DMS153 treated with DMSO at 0.1 percent for 48 hours (cell line): Measurements from ENCODE around the gene USP44.
A peak's percentile ranks its signal among the peaks of the same experiment; 100 is the strongest.

Experiments
- DNase-seq: peaks from one replicate; lab custom pipeline; 2025; ENCODE audit not compliant: unreplicated experiment; lab: John Stamatoyannopoulos, UW

USP44 gene

DNA sequence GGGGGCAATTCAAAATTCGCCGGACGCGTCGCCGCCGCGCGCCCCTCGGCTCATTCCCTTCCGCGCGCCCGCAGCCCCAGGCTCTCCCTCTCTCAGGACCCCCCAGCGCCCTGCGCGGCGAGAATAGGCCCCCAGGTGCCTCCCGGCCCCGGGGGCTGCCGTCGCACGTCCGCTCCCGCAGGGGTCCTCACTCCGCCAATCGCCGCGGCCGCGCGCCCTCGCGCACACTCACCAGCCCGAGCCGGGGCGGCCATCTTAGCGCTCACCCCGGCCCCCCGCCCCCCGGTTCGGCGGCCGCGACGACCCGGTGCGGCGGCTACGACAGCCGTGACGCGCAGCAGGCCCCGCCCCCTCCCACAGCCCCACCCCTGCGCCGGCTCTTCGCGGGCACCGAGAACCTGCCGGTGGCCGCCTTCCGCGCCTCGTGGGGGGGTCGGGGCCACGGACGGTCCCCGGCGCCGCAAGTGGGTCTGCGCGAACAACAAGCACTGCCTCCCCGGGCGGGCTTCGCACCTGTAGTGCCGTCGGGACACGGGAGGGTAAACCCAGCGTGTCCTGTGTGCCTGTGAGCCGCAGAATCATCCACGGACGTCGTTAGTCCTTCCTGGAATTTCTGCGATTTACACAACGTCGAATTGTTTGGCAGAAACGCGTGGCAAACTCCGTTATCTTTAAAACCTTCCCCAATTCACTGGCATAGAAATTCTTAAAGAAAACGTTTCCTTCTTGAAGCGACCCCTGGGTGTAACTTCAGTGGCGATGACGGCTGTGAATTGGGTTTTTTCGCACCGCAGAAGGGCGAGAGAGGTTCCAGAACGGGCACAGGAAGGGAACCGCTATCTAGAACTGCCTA is 2.5 kb downstream of the USP44 start:
- no peak for DNase-seq

DNA sequence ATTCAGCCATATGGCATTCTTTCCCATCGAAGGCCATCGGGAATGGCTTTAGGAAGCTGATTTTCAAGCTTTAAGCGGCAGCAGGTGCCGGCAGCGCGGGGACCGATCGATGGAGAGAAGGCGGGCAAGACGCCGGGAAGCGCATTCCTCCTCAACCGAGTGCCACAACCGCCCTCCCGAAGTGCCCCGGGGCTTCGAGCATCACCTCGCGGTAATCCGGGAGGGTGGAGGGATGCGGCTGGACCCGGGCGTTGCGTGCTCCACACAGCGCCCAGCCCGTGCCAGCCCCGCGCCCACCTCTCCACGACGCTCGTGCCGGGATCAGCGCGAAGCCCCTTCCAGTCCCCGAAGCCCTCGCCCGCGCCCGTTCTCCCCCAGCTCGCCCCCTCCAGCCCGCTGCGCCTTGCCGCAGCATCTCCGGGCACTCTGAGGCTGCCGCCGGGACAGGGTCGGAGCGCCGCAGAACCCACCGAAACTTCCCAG is 3.2 kb downstream of the USP44 start:
- DNase-seq: no peak

DNA sequence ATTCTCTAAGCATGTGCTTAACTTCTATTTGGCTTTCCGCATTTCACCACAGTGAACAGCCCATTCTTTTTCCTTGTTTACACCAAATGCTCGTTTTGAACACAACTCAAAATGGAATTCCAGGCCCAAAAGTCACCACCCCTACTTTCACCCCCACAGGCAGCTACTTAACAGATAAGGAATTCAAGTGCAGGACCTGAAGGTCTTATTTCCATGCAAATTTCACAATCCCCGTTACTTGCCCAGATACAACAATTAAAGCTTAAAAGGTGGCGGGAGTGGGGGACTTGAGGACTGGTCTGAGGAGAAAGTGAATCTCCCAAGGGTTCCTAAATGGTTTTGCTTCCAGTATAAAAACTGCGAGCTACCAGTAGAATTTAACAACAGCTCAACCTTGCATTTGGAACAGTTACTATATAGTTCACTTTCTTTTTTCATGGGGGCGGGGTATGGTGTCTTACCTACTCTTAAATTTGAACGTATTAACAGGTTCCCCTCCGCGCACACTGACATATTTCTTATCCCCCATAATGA is 3.7 kb downstream of the USP44 start:
- no peak for DNase-seq

DNA sequence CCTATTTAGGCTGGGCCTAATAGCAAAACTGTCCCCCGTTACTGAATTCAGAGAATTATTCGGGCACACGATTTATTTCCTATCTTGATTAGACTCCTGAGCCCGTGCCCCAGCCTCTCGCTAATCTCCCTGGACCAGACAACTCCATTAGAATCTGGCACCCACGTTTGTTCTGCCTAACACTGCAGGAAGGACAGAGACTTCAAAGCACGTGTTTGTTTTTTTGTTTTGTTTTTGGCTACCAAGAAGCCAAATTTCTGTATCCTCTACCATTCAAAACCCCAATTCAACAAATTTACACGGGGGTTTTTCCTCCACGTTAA is 4.8 kb downstream of the USP44 start:
- no peak for DNase-seq

DNA sequence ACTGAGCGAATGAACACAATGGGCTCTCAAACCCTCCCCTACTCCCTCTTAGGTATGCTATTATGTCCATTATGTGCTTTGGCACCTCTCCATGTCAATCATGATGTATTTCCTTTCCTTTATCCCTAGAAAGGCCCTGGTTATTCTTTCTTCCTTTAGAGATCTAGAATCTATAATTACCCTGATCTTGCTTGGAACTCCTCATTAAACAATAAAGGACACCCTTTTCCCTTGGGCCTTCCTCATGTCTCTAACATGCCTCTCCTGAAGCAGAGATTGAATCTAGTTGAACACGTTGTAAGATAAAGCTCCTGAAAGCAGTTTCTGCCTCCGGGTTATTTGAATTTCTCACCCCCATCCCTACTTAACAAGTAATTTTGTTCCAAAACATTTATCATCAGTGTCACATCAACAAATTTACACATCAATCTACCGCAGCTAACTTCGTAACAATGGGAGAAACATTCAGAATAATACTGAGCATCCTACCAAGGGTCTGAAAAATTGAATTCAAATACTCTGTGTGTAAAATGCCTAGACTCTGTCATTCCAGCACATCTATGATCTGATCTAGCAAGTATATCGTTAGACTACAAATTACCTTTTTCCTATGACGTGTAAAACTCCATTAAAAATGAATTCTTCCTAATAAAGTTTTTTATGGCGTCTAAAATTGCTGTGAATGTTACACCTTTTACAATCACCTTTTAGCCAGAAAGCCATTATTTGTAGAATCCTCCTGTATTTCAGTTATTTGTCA is 5.4 kb downstream of the USP44 start:
- DNase-seq: peak; percentile 73

DNA sequence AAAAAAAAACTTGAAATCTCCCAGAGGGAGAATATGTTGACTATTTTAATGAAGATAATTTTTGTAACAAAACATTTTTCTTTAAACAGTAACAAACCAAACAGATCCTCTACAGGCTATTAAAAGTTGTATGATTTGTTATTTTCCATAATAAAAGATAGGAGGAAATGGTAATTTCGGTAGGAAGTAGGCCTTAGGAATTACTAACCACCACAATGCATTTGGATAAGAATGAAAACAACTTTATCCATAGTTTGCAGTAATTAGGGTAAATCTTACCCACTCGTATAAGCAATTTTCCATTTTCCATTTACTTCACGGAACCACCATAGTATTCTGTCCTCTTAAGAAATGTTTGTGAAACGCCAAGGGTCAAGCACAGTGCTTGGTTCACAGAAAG is 6.0 kb downstream of the USP44 start:
- DNase-seq: no peak

DNA sequence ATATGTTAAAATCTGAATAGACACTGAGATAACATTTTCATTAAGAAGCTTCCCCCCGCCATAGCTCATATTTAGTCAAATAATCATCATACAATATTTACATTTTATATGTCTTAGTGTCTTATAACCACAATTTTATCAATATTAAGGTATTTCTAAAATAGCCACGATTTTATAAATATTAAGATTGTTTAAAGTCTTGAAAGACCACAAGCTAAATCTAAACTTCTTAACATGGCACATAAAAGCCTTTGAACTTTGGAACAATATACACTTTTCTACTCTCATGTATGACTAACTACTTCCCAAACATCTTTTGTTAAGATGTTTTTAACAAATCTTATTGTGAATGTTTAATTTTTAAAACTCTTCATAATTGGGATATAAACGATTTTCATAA is 6.5 kb downstream of the USP44 start:
- DNase-seq: no peak

DNA sequence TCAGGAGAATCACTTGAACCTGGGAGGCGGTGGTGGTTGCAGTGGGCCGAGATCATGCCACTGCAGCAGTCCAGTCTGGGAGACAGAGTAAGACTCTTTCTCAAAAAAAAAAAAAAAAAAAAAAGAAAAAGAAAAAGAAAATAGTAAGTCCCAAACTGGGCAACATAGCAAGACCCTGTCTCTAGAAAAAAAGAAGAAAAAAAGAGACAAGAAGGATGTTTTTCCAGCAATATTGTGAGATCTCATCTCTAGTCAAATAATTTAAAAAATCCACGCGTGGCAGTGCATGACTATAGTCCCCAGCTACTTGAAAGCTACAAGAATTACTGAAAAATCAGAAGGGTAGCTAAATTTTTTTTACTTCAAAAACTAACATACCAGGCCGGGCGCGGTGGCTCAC is 8.0 kb downstream of the USP44 start:
- DNase-seq: no peak

DNA sequence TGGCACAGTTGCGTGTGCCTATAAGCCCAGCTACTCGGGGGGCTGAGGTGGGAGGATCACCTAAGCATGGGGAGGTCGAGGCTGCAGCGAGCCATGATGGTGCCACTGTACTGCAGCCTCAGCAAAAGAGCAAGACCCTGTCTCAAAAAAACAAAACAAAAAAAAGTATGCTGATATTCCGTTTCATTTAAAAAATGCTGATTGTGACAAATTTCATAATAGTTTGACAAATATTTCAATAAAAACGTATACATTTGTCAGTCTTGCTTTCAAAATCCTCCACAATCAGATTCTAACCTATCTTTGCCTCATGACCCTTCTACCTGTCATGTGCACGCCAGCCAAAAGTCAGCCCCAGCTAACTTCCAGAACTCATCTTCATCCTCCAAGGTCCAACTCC is 9.8 kb downstream of the USP44 start:
- DNase-seq: no peak

DNA sequence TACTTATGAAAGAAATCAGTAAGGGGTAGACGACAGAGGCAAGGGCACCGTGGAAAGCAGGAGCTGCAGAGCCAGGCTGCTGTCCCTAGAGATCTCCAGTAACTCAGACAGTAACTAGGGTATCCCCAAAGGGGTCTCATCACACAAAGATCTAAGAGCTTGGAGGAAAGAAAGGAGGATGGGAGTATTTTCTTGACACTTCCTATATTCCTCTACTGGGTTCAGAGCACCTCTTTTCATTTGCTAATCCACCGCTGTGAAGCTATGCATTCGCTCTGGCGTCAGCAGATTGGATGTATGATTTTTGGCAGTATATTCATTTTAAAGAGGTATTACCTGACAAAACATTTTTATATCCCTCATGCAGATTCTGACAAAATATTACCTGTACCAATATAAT is 12.6 kb downstream of the USP44 start:
- DNase-seq: no peak

DNA sequence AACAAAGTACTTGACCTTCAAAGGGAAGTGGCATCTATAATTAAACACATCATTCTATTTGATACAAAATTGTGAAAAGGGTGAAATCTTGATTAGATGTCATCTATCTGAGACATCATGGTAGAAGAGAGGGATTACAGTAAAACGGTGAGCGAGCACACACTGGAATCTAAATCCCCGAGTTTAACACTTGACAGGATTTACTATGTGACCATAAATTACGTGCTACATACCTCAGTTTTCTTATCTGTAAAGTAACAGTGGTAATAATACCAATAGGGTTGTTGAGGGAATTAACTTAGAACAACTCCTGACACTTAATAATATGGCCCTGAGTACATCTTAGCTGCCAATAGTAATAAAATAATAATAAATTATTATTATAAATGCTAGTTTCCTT is 13.3 kb downstream of the USP44 start:
- no peak for DNase-seq

DNA sequence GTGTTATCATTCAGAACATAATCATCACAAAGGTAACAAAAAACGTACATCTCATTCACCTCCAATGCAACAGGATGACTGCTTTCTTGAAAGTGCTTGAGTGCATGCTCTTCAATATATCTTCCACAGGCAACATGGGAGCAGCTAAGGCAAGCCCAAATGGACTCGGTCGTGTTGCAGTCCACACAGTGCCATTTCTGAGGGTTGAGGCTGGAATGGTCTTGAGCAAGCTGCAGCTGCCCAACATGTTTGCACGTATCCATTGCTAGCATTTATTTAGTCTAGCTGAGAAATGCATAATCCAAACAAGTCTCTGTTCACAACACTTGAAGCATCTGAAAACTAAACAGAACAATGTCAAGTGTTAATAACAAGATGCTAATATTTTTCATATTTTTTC is 17.3 kb downstream of the USP44 start:
- DNase-seq: no peak

DNA sequence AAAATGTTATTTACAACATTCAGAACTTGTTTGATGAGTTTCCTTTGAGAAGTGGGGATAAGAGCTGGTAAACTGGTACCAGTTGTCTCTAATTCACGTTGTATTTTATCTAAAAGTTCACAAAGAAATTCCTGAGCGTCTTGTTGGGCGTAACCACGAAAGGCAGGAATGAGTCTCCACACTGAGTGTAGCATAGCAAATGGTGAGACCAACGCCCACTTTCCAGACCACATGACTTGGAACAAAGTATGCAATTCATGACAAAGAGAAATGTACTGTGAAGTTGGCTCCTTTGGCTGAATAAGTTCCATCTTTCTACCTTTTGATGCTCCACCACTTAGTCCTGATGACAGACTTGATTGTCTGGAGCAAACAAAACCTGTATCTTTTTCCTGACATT is 18.4 kb downstream of the USP44 start:
- no peak for DNase-seq

DNA sequence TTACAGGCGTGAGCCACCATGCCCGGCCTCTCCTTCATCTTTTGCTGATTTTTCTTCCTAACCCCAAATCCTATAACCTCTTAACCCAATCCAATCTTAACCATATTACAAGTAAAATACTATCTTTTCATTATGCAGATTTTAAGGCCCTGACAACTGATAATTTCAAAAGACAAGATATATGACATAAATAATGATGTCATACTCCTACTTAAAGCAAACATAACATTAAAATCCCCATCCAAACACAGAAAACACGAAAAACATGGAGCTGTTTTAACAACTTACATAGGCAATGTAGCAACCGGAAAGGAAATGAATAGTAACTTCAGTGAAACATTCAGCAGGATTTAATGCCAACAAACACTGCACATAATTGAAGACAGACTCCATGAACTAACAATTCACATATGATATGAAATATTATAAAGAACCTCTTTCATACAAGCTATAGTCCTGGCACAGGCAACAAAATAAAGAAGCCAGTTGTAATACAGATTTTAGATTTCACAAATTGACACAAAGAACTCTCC is 21.5 kb downstream of the USP44 start:
- no peak for DNase-seq

DNA sequence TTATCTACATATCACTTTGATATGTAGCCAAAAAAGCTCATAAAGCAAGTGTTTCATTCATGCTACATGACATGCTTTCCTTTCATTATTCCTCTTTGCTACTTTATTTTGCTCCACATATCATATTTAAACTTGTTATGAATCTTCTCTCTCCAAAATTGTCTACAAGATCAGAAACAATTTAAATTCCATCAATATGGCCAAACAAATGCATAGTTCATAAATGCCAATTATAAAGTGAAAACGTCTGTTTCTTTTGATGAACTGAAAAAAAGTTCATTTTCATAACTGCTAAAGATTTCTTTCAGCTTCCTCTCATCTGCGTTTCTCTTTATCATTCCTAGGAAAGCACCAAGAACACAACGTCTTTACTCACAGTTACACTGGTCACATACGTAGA is 22.8 kb downstream of the USP44 start:
- DNase-seq: no peak

DNA sequence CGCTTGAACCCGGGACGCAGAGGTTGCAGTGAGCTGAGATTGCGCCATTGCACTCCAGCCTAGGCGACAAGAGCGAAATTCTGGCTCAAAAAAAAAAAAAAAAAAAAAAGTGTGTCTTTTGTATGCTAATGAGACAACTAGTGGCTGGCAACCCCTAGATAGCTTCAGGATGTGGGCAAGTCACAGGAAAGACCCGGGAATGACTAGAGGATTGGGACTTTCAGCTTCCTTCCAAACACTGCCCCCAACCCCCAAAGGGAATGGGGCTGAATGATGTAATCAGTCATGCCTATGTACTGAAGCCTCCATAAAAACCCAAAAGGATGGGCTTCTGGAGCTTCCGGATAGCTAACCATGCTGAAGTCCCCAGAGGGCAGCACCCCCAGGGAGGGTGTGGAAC is 28.6 kb downstream of the USP44 start:
- no peak for DNase-seq

DNA sequence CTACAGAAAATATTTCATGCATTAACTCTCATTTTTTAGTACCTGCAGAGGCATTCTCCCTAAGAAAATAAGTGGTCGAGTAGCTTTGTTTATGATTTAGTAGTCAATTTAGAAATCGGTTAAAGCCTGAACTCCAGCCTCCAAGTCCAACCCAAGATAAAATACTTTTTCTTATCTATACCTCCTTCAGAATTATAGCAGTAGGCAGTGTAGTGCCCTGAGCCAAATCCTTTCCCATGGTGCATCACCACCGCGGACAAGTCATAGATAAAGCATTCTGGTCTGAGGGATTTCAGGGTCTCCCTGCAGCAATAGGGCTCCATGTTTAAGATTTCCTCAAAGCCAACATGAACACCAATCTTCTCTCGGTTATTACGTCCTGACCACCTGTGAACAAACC is 30.5 kb downstream of the USP44 start:
- no peak for DNase-seq

DNA sequence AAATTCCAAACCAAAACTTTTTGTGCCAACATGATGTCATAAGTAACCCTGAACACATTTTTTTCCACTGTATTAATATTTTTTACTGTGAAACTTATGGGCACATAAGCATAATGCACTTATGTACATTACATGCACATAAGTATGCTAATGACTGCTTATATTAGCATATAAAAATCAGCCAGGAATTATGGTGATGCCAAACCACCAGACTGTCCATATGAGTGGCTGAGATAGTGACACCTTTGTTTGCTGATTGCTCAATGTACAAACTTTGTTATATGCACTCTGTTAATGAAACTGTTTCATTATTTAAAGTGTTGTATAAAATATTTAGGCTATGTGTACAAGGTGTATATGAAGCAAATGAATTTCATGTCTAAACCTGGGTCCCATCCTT is 32.3 kb downstream of the USP44 start:
- no peak for DNase-seq

DNA sequence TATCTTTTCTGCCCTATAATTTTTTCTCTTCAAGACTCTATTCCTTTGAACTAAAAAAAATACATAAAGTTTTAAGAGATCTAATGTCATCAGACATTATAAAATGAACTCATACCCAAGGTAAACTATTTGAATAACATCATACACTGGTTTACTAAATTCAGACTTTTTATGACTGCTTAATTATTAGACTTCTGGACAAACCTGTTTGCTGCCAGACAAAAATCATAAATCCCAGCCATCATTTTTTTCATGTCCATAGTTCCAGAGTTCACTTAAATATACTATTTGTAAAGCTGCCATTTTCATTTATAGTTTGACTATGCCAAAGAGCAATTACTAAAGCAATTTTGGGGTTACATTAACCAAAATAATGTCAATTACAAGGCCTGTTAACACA is 34.0 kb downstream of the USP44 start:
- DNase-seq: no peak

DNA sequence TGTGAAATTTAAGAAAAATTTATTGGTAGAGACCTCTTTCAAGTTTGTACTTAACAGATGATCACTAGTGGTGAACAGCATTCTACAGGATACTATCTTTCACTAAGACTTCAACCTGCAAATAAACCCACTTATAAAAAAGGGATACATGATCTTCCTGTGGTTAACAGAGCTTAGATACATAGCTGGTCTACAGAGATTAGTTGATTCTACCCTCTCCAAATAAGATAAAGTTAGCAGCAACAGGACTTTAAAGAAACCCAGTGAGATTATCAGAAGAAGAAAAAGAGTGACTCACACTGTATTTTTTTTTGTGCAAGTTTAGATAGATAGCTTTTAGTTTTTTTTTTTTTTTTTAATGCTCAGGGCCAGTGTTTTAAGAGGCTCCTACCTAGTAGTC is 34.5 kb downstream of the USP44 start:
- DNase-seq: no peak

DNA sequence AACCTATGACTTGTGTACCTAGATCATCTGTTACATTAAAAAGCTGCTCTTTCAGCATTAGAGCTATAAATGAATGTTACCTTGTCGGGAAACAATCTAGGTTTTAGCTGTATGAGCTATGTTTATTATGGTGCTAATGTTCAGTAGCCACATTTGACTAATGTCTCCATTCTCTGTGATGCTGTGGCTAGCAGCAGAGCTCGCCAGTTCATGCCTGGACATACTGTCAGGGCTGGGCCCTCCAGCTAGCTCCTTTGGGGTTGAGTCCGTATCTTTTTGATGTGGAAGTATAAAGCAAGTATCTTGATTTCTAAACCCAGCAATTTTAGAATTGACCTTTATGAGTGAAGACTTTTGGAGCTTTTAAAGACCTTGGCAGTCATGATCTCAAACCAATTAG is 36.1 kb downstream of the USP44 start:
- no peak for DNase-seq

DNA sequence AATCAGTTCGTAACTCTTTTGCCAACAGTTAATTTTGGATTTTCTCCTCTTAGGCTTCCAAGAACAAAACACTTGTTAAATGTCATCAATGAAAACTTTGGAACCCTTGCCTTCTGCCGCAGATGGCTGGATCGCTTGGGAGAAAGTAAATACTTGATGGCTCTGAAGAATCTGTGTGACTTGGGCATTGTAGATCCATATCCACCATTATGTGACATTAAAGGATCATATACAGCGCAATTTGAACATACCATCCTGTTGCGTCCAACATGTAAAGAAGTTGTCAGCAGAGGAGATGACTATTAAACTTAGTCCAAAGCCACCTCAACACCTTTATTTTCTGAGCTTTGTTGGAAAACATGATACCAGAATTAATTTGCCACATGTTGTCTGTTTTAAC is 37.7 kb downstream of the USP44 start:
- no peak for DNase-seq
